GM23338 (cell line): ENCODE results near the gene ZNF200. TPM values are rescaled to one million over a fixed set of nuclear protein-coding genes. Genes with fewer than 3 reads are reported as not detected.

Source experiments
- ATAC-seq: fragments of 200-7000 bp; cut with Tn5 transposase; 3 replicates; pipeline ENCODE4 v1.9.1; 2020
- DNase-seq: peaks from one replicate; pipeline ENCODE4 v3.0.0-alpha.2; 2015; ENCODE audit warnings: low spot score
- H2AFZ ChIP-seq: fragments of 200-600 bp; sonication (generic); 2 replicates; pipeline ENCODE4 v1.8.0; 2016; ENCODE audit warnings: antibody characterized with exemption, mild to moderate bottlenecking, moderate library complexity
- H3F3A ChIP-seq: fragments of 200-600 bp; sonication (generic); replicated peaks from 2 replicates; pipeline ENCODE4 v1.8.0; 2017; ENCODE audit warnings: antibody characterized with exemption, mixed run types, low read depth
- H3K27ac ChIP-seq: fragments of 200-600 bp; sonication (generic); 2 replicates; pipeline ENCODE4 v1.6.1; 2016; ENCODE audit warnings: low read depth
- H3K27me3 ChIP-seq: fragments of 200-600 bp; sonication (generic); 2 replicates; pipeline ENCODE4 v1.8.0; 2016; ENCODE audit warnings: mild to moderate bottlenecking, mixed run types, moderate library complexity; ENCODE audit not compliant: insufficient read depth
- H3K36me3 ChIP-seq: fragments of 200-600 bp; sonication (generic); 2 replicates; pipeline ENCODE4 v1.8.0; 2016; ENCODE audit warnings: mild to moderate bottlenecking; ENCODE audit not compliant: insufficient read depth
- H3K4me1 ChIP-seq: fragments of 200-600 bp; sonication (generic); 2 replicates; pipeline ENCODE4 v1.8.0; 2016; ENCODE audit warnings: mild to moderate bottlenecking, moderate library complexity; ENCODE audit not compliant: insufficient read depth
- H3K4me2 ChIP-seq: fragments of 200-600 bp; sonication (generic); 2 replicates; pipeline ENCODE4 v1.7.1; 2017; ENCODE audit warnings: mixed run types
- H3K4me3 ChIP-seq: fragments of 200-600 bp; sonication (generic); 2 replicates; pipeline ENCODE4 v1.6.1; 2016; ENCODE audit warnings: mixed run types
- H3K79me2 ChIP-seq: fragments of 200-600 bp; sonication (generic); replicated peaks from 2 replicates; pipeline ENCODE4 v1.8.0; 2017; ENCODE audit warnings: mild to moderate bottlenecking; ENCODE audit not compliant: insufficient read depth
- H3K9me2 ChIP-seq: fragments of 200-600 bp; sonication (generic); 2 replicates; pipeline ENCODE4 v1.8.0; 2017; ENCODE audit not compliant: insufficient read depth
- H4K20me1 ChIP-seq: fragments of 200-600 bp; sonication (generic); replicated peaks from 2 replicates; pipeline ENCODE4 v1.8.0; 2017; ENCODE audit warnings: mild to moderate bottlenecking; ENCODE audit not compliant: insufficient read depth
- H3K27ac Mint-ChIP-seq: 2 replicates; pipeline ENCODE4 v1.8.0; 2020; ENCODE audit warnings: inconsistent platforms, mild to moderate bottlenecking, moderate library complexity, mixed read lengths
- H3K27me3 Mint-ChIP-seq: 3 replicates; pipeline ENCODE4 v1.8.0; 2022; ENCODE audit warnings: low read depth, mild to moderate bottlenecking, moderate library complexity, mixed read lengths, inconsistent platforms; ENCODE audit not compliant: insufficient read depth, poor library complexity
- H3K36me3 Mint-ChIP-seq: 3 replicates; pipeline ENCODE4 v1.8.0; 2021; ENCODE audit warnings: low read depth, mild to moderate bottlenecking, inconsistent platforms, moderate library complexity, mixed read lengths
- H3K4me1 Mint-ChIP-seq: 3 replicates; pipeline ENCODE4 v1.8.0; 2020; ENCODE audit warnings: mild to moderate bottlenecking, inconsistent platforms, mixed read lengths
- H3K4me3 Mint-ChIP-seq: 3 replicates; pipeline ENCODE4 v1.8.0; 2021; ENCODE audit warnings: moderate library complexity, mild to moderate bottlenecking, inconsistent platforms, mixed read lengths
- H3K9me3 Mint-ChIP-seq: 3 replicates; pipeline ENCODE4 v1.8.0; 2020; ENCODE audit warnings: moderate library complexity, mild to moderate bottlenecking, inconsistent platforms, mixed read lengths
- JUNB ChIP-seq: IDR thresholded peaks from one replicate; pipeline ENCODE4 v1.6.1; 2016; ENCODE audit warnings: antibody characterized with exemption; ENCODE audit not compliant: unreplicated experiment
- NANOG ChIP-seq: IDR thresholded peaks from 2 replicates; pipeline ENCODE4 v1.6.1; 2016; ENCODE audit warnings: antibody characterized with exemption, borderline replicate concordance
- ZNF114 ChIP-seq: fragments of 250-450 bp; sonication (Bioruptor Pico); IDR thresholded peaks from 2 replicates; pipeline ENCODE4 v1.5.0; 2020; ENCODE audit warnings: mild to moderate bottlenecking, moderate library complexity
- ZNF331 ChIP-seq: fragments of 250-450 bp; sonication (Bioruptor Pico); IDR thresholded peaks from 2 replicates; pipeline ENCODE4 v1.5.0; 2020; ENCODE audit warnings: low read depth, mild to moderate bottlenecking, moderate library complexity
- polyA plus RNA-seq: library from polyadenylated mRNA; unstranded; fragments of >200 nt; fragmentation: Nextera tagmentation; extraction: Ambion mirVana; gene quantifications from 2 replicates; pipeline ENCODE4 v1.2.1, GENCODE V29; 2016
- total RNA-seq: library from RNA; depleted of rRNA; stranded (reverse); fragments of >200 nt; shearing (Covaris generic); gene quantifications from 2 replicates; pipeline ENCODE4 v1.2.3, GENCODE V29; 2014
- TF ChIP-seq, protein P1 (sequence below): IDR thresholded peaks from one replicate; pipeline ENCODE4 v1.6.1; 2018; ENCODE audit warnings: antibody characterized with exemption; ENCODE audit not compliant: unreplicated experiment
- TF ChIP-seq, protein P2 (sequence below), 2 experiments: fragments of 200-600 bp in 1 of 2; sonication (generic) in 1 of 2; conservative IDR thresholded peaks; 2 replicates each; pipeline versions ENCODE4 v1.5.1 to v1.6.1; 2016 to 2017; ENCODE audit warnings: antibody characterized with exemption in 2 of 2, low read depth in 2 of 2, mild to moderate bottlenecking in 2 of 2, moderate library complexity in 1 of 2
- TF ChIP-seq, protein P3 (sequence below): fragments of 250-450 bp; sonication (Bioruptor Pico); IDR thresholded peaks from 2 replicates; pipeline ENCODE4 v1.5.0; 2020; ENCODE audit warnings: mild to moderate bottlenecking, moderate library complexity

Gene ZNF200
- total and polyA plus RNA-seq, 2 experiments from 2014 or later: 9.2 to 9.7 TPM

DNA sequence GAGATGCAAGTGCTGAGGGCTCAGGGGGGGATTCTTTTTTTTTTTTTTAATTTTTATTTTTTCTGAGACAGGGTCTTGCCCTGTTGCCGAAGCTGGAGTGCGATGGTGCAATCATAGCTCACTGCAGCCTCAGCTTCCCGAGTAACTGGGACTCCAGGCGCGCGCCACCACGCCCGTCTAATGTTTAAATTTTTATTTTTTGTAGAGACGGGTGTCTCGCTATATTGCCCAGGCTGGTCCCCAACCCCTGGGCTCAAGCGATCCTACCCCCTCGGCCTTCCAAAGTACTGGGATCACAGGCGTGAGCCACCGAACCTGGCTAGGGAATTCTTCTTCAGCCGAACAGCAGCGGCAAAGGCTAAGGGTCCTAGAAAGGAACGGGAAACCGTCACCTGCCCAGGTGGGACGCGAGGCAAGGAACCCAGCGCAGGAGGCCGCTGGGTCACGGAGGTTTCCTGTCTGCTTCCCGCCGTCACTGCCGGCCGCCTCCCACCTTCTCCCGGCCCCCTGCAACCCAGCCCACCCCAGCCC is 60.3 kb downstream of the ZNF200 start (continued):
- TF ChIP-seq, protein P1, sequence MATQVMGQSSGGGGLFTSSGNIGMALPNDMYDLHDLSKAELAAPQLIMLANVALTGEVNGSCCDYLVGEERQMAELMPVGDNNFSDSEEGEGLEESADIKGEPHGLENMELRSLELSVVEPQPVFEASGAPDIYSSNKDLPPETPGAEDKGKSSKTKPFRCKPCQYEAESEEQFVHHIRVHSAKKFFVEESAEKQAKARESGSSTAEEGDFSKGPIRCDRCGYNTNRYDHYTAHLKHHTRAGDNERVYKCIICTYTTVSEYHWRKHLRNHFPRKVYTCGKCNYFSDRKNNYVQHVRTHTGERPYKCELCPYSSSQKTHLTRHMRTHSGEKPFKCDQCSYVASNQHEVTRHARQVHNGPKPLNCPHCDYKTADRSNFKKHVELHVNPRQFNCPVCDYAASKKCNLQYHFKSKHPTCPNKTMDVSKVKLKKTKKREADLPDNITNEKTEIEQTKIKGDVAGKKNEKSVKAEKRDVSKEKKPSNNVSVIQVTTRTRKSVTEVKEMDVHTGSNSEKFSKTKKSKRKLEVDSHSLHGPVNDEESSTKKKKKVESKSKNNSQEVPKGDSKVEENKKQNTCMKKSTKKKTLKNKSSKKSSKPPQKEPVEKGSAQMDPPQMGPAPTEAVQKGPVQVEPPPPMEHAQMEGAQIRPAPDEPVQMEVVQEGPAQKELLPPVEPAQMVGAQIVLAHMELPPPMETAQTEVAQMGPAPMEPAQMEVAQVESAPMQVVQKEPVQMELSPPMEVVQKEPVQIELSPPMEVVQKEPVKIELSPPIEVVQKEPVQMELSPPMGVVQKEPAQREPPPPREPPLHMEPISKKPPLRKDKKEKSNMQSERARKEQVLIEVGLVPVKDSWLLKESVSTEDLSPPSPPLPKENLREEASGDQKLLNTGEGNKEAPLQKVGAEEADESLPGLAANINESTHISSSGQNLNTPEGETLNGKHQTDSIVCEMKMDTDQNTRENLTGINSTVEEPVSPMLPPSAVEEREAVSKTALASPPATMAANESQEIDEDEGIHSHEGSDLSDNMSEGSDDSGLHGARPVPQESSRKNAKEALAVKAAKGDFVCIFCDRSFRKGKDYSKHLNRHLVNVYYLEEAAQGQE: no peak

DNA sequence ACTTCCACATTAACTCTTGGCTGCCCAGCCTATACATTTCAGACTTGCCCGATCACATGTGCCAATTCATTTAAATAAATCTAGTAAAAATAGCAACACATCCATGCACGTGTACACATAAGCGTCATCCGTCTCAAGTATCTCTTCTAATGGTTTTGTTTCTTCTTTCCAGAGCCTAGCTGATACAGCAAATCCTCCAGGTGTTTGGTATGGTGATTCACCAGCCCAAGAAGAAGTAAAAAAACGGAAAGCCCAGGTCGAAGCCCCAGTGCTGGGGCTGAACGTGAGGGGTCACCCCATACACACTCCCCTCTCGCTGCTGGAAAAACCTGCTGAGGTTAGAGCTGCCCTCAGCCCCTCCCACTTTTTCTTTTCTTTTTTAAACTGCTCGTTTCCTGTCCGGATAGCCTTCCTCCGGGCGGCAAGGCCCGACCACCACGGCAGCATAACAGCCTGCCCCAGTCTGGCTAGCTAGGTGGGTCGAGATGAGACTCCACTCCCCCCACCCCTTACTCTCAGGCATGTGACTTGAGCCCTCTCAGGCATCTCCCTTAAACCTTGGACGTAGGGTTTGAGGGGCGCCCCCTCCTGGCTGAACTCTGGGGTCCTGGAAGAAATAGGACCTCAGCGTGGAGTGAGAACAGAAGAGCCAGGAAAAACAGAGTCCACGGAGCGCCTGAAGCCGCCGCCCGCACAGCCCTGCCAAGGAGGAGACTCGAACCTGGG is 60.9 kb downstream of the ZNF200 start:
- no peaks in the 10 kb centered on the region for H3K36me3 ChIP-seq
- TF ChIP-seq JUNB (no peak), ZNF114 (CRISPR knock-in tag) (no peak), ZNF331 (CRISPR knock-in tag) (no peak), NANOG (no peak)
- TF ChIP-seq, protein P2, sequence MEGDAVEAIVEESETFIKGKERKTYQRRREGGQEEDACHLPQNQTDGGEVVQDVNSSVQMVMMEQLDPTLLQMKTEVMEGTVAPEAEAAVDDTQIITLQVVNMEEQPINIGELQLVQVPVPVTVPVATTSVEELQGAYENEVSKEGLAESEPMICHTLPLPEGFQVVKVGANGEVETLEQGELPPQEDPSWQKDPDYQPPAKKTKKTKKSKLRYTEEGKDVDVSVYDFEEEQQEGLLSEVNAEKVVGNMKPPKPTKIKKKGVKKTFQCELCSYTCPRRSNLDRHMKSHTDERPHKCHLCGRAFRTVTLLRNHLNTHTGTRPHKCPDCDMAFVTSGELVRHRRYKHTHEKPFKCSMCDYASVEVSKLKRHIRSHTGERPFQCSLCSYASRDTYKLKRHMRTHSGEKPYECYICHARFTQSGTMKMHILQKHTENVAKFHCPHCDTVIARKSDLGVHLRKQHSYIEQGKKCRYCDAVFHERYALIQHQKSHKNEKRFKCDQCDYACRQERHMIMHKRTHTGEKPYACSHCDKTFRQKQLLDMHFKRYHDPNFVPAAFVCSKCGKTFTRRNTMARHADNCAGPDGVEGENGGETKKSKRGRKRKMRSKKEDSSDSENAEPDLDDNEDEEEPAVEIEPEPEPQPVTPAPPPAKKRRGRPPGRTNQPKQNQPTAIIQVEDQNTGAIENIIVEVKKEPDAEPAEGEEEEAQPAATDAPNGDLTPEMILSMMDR (conservative IDR thresholded peaks at IDR 0.05; ENCODE audit: low read depth in 2 of 2): peak; percentile 82 to 83
- TF ChIP-seq, protein P1: no peak
- TF ChIP-seq, protein P3, sequence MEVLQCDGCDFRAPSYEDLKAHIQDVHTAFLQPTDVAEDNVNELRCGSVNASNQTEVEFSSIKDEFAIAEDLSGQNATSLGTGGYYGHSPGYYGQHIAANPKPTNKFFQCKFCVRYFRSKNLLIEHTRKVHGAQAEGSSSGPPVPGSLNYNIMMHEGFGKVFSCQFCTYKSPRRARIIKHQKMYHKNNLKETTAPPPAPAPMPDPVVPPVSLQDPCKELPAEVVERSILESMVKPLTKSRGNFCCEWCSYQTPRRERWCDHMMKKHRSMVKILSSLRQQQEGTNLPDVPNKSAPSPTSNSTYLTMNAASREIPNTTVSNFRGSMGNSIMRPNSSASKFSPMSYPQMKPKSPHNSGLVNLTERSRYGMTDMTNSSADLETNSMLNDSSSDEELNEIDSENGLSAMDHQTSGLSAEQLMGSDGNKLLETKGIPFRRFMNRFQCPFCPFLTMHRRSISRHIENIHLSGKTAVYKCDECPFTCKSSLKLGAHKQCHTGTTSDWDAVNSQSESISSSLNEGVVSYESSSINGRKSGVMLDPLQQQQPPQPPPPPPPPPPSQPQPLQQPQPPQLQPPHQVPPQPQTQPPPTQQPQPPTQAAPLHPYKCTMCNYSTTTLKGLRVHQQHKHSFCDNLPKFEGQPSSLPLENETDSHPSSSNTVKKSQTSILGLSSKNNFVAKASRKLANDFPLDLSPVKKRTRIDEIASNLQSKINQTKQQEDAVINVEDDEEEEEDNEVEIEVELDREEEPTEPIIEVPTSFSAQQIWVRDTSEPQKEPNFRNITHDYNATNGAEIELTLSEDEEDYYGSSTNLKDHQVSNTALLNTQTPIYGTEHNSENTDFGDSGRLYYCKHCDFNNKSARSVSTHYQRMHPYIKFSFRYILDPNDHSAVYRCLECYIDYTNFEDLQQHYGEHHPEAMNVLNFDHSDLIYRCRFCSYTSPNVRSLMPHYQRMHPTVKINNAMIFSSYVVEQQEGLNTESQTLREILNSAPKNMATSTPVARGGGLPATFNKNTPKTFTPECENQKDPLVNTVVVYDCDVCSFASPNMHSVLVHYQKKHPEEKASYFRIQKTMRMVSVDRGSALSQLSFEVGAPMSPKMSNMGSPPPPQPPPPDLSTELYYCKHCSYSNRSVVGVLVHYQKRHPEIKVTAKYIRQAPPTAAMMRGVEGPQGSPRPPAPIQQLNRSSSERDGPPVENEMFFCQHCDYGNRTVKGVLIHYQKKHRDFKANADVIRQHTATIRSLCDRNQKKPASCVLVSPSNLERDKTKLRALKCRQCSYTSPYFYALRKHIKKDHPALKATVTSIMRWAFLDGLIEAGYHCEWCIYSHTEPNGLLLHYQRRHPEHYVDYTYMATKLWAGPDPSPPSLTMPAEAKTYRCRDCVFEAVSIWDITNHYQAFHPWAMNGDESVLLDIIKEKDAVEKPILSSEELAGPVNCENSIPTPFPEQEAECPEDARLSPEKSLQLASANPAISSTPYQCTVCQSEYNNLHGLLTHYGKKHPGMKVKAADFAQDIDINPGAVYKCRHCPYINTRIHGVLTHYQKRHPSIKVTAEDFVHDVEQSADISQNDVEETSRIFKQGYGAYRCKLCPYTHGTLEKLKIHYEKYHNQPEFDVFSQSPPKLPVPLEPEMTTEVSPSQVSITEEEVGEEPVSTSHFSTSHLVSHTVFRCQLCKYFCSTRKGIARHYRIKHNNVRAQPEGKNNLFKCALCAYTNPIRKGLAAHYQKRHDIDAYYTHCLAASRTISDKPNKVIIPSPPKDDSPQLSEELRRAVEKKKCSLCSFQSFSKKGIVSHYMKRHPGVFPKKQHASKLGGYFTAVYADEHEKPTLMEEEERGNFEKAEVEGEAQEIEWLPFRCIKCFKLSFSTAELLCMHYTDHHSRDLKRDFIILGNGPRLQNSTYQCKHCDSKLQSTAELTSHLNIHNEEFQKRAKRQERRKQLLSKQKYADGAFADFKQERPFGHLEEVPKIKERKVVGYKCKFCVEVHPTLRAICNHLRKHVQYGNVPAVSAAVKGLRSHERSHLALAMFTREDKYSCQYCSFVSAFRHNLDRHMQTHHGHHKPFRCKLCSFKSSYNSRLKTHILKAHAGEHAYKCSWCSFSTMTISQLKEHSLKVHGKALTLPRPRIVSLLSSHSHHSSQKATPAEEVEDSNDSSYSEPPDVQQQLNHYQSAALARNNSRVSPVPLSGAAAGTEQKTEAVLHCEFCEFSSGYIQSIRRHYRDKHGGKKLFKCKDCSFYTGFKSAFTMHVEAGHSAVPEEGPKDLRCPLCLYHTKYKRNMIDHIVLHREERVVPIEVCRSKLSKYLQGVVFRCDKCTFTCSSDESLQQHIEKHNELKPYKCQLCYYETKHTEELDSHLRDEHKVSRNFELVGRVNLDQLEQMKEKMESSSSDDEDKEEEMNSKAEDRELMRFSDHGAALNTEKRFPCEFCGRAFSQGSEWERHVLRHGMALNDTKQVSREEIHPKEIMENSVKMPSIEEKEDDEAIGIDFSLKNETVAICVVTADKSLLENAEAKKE (CRISPR knock-in tag): no peak

More for the DNA sequence above, 60.9 kb downstream of the ZNF200 start:
- DNase-seq (peak; percentile 97), ATAC-seq (peak; percentile 15)
- H3F3A ChIP-seq: peaks cover 56% of the 10 kb centered on the region
- no peaks in the 10 kb centered on the region for H3K9me2 ChIP-seq
- peak overlapping the region; percentile 56; the same call in 1 of the 2 replicates for H3K27ac Mint-ChIP-seq
- peak overlapping the region; percentile 85 for H3K4me3 ChIP-seq
- H3K27ac ChIP-seq: peak overlapping the region; percentile 81
- H4K20me1 ChIP-seq: no peaks in the 10 kb centered on the region; the same call in none of the 2 replicates
- peak overlapping the region; percentile 71 for H3K4me3 Mint-ChIP-seq
- H3K4me1 ChIP-seq: peaks cover 3% of the 10 kb centered on the region; the same call in 1 of the 2 replicates
- H3K79me2 ChIP-seq: no peaks in the 10 kb centered on the region
- peaks cover 26% of the 10 kb centered on the region for H3K27me3 ChIP-seq
- H3K27me3 Mint-ChIP-seq: peaks cover 56% of the 10 kb centered on the region
- H3K4me2 ChIP-seq: peak overlapping the region; percentile 84
- peaks cover 21% of the 10 kb centered on the region for H3K4me1 Mint-ChIP-seq
- peaks cover 11% of the 10 kb centered on the region; the same call in 2 of the 3 replicates for H3K9me3 Mint-ChIP-seq
- H3K36me3 Mint-ChIP-seq: peaks cover 3% of the 10 kb centered on the region; the same call in 2 of the 3 replicates
- H2AFZ ChIP-seq: peak overlapping the region; percentile 12; the same call in 1 of the 2 replicates
